ENCODE results near the gene MYO5A.

Gene MYO5A

DNA sequence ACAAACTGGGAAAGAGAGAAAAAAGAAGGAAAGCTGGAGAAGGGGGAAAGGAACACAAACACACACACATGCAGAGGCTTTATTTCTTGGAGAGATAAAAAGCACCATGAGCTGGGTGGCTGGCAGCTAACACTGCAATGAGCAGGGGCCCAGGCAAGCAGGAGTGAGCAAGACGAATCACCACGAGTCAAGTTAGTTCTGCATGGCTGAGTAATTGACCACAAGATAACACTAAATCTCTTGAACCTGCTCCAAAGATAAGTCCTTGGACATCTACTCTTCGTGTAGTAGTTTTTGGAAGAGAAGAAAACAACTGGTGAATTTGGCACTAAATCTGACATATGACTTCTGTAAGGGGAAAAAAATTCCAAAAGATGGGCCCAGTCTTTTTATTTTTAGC, 100.9 kb downstream of the MYO5A start:
- no peak for TF ChIP-seq CTCF (conservative IDR thresholded peaks at IDR 0.05; ENCODE audit: low read depth, low read length)
- Histone ChIP-seq H3K27ac (no peak overlapping the region), H3K79me2 (ENCODE audit: insufficient read depth, low read depth) (no peaks in the 10 kb centered on the region), H3K4me3 (IDR thresholded peaks at IDR 0.05; ENCODE audit: insufficient read depth, low read depth, low read length) (no peak overlapping the region), H3K36me3 (ENCODE audit: insufficient read depth) (no peaks in the 10 kb centered on the region), H3K9ac (no peak overlapping the region), H3K4me1 (ENCODE audit: low read depth, poor library complexity, severe bottlenecking) (peaks cover 5% of the 10 kb centered on the region), H3K4me2 (no peak overlapping the region), H4K20me1 (ENCODE audit: insufficient read depth) (no peaks in the 10 kb centered on the region), H3K27me3 (ENCODE audit: insufficient read depth, low read depth) (no peaks in the 10 kb centered on the region), H2AFZ (ENCODE audit: low read depth) (no peak overlapping the region)

DNA sequence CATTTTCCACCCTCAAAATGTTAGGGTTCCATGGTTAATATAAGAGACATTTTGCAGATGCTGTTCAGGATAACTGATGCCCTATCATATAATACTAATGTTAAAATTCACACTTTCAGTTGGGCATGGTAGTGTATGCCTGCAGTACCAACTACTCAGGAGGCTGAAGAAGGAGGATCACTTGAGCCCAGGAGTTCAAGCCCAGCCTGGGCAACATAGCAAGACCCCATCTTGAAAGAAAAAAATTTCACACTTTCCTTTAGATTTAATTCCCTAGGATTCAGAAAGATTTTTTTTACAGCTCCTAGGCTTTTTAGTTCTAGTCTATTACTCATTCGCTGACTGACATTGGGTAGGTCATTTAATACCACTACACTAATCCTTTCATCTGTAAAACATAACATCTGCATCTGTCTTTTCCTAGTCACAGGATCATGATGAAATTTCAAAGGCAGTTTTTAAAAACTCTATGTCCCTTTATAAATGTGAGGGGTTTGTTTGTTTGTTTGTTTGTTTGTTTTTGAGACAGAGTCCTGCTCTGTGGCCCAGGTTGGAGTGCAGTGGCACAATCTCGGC, 103.7 kb downstream of the MYO5A start:
- H3K9ac ChIP-seq = no peak overlapping the region
- no peaks in the 10 kb centered on the region for H3K4me1 ChIP-seq (ENCODE audit: low read depth, poor library complexity, severe bottlenecking)
- no peaks in the 10 kb centered on the region for H3K79me2 ChIP-seq (ENCODE audit: insufficient read depth, low read depth)
- H3K36me3 ChIP-seq (ENCODE audit: insufficient read depth) = no peaks in the 10 kb centered on the region
- H3K27me3 ChIP-seq (ENCODE audit: insufficient read depth, low read depth) = no peaks in the 10 kb centered on the region
- no peak overlapping the region for H3K27ac ChIP-seq
- no peaks in the 10 kb centered on the region for H4K20me1 ChIP-seq (ENCODE audit: insufficient read depth)
- H2AFZ ChIP-seq (ENCODE audit: low read depth) = no peak overlapping the region
- no peak overlapping the region for H3K4me2 ChIP-seq
- no peak overlapping the region for H3K4me3 ChIP-seq (IDR thresholded peaks at IDR 0.05; ENCODE audit: insufficient read depth, low read depth, low read length)
- TF ChIP-seq CTCF (conservative IDR thresholded peaks at IDR 0.05; ENCODE audit: low read depth, low read length) = no peak

DNA sequence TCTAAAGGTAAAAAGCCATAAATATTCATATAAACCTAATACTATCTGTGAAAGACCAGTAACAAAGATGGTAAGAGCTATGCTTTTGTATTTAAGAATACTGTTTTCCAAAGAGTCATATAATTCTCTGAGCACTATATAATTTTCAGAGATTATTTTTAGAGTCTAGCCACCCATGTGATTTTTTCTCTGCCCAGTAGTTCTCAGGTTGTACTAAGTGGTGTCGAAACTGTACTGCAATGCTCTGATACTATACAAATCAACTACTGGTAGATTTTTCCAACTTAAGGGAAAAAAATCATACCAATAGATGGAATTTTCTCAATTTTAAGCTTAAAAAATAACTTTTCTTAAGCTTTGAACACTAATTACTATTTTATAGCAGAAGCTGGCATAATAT, 104.8 kb downstream of the MYO5A start:
- no peaks in the 10 kb centered on the region for H3K79me2 ChIP-seq (ENCODE audit: insufficient read depth, low read depth)
- no peak overlapping the region for H3K27ac ChIP-seq
- no peak for TF ChIP-seq CTCF (conservative IDR thresholded peaks at IDR 0.05; ENCODE audit: low read depth, low read length)

GRCh38 chr15:52422001-52422400, 106.7 kb downstream of the MYO5A start:
- H3K79me2 ChIP-seq (ENCODE audit: insufficient read depth, low read depth) = no peaks in the 10 kb centered on the region
- H3K9ac ChIP-seq = no peak overlapping the region
- H3K4me3 ChIP-seq (IDR thresholded peaks at IDR 0.05; ENCODE audit: insufficient read depth, low read depth, low read length) = no peak overlapping the region
- H3K27ac ChIP-seq = no peak overlapping the region
- H3K4me2 ChIP-seq = no peak overlapping the region
- H3K27me3 ChIP-seq (ENCODE audit: insufficient read depth, low read depth) = no peaks in the 10 kb centered on the region
- H2AFZ ChIP-seq (ENCODE audit: low read depth) = no peak overlapping the region
- H3K4me1 ChIP-seq (ENCODE audit: low read depth, poor library complexity, severe bottlenecking) = no peaks in the 10 kb centered on the region
- no peaks in the 10 kb centered on the region for H4K20me1 ChIP-seq (ENCODE audit: insufficient read depth)
- H3K36me3 ChIP-seq (ENCODE audit: insufficient read depth) = no peaks in the 10 kb centered on the region; the same call in 1 of the 2 replicates
- no peak for TF ChIP-seq CTCF (conservative IDR thresholded peaks at IDR 0.05; ENCODE audit: low read depth, low read length)

More for the DNA sequence above, 104.8 kb downstream of the MYO5A start:
- no peak overlapping the region for H3K4me3 ChIP-seq (IDR thresholded peaks at IDR 0.05; ENCODE audit: insufficient read depth, low read depth, low read length)
- H3K27me3 ChIP-seq (ENCODE audit: insufficient read depth, low read depth) = no peaks in the 10 kb centered on the region
- H3K36me3 ChIP-seq (ENCODE audit: insufficient read depth) = no peaks in the 10 kb centered on the region
- H2AFZ ChIP-seq (ENCODE audit: low read depth) = no peak overlapping the region
- H3K4me2 ChIP-seq = no peak overlapping the region
- H3K9ac ChIP-seq = no peak overlapping the region
- H3K4me1 ChIP-seq (ENCODE audit: low read depth, poor library complexity, severe bottlenecking) = no peaks in the 10 kb centered on the region
- H4K20me1 ChIP-seq (ENCODE audit: insufficient read depth) = no peaks in the 10 kb centered on the region

Measured in KMS-11 (cell line).